Activated CD8-positive, alpha-beta memory T cell treated with anti-CD3 and anti-CD28 coated beads, Interleukin-2, amount 50 U/mL, for 24 hours (primary cell): ENCODE data around the gene NCKAP5.
"Not testable (repeated sequence)": the region's sequence is repeated elsewhere in the genome, so short reads cannot be mapped to it uniquely, and the experiment has no call there.

Experiments
- DNase-seq: peaks from one replicate; pipeline ENCODE4 v3.0.0-alpha.2; 2020; ENCODE audit errors: extremely low read depth

The NCKAP5 gene

DNA sequence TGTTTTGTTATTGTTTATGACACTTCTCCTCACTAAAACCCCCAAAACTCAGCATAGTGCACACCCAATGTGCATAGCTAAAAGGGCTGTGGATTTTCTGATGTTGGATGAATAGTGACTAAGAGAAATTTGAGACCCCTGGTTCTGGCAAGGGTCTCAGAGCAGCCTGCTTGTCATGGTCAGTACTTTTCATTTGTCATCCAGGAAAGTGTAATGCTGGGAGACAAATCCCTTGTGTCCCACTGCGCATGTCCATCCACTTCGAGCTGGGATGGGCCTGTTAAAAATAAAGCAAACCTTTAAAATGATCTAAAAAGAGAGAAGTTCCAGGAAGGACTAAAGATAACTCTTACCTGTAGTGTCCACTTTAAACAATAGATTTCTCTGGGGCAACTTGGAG is 851.3 kb downstream of the NCKAP5 start:
- no peak for DNase-seq

DNA sequence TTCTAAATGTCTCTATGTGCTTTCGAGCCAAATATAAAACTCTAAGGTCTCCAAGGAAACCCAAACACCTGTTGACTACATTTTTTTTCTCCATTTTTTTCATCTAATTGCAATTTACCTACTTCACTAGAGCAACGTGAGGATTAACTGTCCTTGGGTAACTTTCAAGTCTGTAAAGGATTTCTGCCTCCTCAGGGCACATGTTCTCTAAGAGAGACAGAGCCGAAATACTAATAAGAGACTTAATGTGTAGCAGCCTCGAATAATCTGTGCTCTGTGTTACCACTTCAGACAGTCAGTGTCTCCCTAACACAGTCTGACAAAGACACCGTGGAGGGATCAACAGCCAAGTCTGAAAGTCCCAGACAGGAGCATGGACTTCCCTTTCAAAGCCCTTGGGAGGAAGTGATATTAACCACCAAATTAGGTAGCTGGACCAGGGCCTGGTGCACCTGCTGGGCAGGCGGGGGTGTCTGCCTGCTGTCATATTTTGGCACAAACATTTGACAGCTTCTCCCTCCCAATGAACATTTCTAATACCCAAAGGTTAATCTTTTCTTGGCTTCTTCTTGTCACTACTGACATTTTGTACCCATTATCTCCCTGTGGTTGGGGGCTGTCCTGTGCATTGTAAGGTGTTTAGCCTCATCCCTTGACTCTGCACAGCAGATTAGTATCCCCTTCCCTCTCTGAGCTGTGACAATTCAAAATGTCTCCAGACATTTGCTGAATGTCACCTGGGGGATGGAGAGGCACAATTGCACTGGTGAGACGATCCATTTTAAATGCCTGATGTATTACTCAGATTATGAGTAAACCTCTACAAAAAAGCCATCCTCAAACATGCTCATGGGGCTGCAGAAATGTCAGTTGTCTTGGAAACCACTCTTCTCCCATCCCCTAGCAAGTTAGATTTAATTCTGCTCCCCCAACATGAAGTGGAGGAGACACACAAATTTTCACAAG is 852.6 kb downstream of the NCKAP5 start:
- no peak for DNase-seq

DNA sequence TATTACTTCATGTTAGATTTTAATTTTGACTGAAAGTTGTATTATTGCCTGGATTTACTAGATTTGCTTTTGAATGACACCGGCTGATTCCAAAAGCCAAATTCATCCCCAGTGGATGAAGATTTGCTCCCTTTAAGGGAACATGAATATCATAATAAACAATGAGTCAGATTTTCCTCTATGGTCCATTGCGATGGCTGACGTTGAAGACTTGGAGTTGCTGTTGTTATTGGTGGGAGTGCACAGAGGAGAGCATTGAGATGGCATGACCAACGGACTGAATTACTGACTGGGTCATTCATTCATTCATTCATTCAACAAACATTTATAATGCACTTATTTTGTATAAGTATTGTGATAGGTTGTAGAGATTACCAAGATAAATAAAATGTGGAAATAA is 864.9 kb downstream of the NCKAP5 start:
- DNase-seq, result no peak

DNA sequence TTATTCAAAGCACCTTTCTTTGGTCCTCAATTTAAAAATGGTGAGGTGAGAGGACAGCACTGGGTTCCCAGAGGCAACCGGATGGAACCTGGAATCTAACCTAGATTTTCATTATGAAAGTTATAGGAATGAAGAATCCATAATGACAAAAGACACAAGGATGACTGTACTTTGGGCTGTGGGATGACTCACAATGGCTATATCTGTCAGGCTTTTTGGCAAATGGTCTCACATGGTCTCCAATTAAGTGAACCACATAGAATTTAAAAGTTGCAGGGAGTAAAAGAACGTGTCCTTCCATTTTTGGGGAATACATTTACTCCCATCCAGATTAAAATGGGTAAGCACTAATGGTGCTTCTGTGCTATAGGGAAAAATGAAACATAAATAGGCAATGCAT is 866.5 kb downstream of the NCKAP5 start:
- DNase-seq, result no peak

DNA sequence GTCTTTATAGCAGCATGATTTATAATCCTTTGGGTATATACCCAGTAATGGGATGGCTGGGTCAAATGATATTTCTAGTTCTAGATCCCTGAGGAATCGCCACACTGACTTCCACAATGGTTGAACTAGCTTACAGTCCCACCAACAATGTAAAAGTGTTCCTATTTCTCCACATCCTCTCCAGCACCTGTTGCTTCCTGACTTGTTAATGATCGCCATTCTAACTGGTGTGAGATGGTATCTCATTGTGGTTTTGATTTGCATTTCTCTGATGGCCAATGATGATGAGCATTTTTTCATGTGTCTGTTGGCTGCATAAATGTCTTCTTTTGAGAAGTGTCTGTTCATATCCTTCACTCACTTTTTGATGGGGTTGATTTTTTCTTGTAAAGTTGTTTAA is 868.5 kb downstream of the NCKAP5 start:
- DNase-seq, result not testable (repeated sequence)

DNA sequence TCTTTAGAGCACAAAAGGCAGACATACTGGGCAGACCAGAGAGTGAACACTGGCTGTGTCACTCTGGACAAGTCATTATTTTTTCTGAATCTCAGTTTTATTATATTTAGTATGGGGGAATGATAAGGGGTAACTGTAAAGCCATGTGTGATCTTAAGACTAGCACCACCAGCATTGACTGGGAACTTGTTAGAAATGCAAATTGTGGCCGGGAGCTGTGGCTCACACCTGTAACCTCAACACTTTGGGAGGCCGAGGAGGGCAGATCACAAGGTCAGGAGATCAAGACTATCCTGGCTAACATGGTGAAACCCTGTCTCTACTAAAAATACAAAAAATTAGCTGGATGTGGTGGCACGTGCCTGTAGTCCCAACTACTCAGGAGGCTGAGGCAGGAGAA is 869.9 kb downstream of the NCKAP5 start:
- DNase-seq, result not testable (repeated sequence)

DNA sequence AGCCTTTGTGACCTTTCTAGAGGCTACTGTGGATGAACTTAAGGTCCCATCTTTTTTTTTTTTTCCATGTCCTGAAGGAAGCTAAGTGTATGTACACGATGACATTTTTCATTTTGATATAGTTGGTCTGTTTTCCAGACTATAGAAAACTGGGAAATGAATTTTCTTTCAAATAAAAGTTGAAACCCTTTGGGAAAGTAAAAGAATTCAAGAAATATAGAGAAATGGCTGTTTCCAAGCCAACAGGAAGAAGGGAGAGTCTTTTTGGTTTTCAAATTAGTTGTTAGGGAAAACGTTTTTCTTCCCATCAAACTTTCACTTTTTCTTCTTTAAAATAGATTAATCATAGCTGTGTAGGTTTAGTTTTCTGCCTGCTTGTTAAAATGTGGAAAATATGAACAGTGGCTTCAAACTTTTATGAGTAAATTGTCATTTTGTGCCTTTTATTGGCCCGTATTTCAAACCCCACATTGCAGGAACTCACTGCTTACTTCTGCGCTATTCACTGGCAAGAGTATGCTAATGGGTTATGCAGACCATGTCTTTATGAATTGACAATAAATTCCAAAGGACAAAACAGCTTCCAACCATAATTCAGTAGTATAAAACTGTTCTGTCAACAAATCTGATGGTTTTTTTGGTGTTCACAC is 870.6 kb downstream of the NCKAP5 start:
- DNase-seq, result no peak

DNA sequence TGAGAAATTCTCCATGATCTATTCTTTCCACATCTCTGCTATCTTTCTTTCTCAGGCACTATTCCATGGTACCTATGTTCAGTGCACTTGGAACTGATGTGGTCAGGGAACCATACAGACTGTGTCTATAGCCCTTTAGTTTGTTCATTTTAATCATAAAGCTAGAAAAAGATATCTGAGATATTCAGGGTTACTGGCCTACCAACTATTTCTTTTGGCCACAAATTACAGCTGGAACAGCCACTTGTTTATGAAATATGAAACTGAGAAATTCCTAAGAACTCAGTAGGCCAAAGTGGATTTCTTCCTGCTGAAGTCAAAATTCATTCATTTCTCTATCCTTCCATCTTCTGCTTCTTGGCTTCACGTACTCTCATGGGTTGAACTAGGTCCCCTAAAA is 875.4 kb downstream of the NCKAP5 start:
- no peak for DNase-seq

DNA sequence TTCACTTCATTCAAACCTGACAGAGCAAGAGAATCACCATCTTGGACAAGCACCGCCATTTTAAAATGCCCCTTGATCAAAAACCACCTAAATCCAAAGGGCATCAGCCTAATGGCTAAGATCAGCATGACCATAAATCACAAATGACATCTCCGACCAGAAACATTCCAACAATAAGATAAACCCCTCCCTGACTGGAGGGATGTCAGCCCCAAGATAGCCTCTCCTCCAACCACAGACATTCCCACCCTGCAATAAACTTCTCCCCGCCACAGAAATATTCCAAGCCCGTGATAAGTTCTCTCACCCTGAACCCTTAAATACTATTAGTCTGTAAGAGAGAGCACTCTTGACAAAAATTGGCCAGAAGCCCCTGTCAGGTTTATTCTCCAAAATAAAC is 876.7 kb downstream of the NCKAP5 start:
- DNase-seq, result no peak

DNA sequence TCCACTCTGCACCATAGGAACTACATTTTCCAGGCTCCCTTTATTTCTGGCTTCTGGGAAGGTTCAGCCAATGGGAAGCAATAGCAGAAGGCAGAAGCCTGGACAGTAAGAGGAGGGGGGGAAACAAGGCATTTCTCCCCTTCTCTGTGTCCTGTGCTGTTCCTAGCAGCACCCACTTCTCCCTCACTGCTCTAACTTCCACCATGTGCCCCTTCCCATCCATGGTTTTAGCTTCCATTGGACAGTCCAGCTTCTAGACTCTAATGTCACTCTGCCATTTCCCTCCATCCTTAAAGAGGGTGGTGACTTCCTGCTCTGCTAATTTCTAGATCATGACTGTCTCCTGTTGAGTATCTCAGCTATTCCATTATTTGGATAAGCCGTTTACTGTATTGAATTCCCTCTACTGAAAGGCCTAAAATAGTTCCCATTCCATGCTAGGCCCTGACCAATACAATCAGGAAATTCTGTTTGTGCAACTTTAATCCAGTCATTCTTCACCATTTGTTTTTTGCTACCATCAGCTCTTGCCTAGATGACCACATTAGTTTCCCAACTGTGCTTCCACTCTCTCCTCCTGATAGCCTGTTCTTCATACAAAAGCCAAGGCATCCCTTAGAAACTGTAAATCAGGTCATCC is 877.5 kb downstream of the NCKAP5 start:
- DNase-seq, result no peak

DNA sequence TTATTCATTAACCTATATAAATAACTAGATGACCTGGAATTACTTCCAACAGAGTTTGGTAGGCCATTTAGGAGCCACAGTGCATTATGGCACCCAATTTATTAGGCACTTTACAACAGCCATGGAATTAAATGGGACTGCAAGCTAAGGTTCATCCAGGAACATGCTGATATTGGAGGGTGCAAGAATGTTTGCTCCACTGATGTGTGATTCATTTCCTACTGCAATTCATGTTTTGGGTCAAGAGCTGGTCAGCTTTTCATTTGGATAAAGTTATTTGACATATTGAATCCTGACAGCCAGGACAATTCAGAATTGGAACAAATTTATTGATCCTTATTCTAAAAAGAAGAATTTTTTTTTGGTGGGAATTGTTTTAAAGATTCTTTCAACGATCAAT is 886.5 kb downstream of the NCKAP5 start:
- no peak for DNase-seq

DNA sequence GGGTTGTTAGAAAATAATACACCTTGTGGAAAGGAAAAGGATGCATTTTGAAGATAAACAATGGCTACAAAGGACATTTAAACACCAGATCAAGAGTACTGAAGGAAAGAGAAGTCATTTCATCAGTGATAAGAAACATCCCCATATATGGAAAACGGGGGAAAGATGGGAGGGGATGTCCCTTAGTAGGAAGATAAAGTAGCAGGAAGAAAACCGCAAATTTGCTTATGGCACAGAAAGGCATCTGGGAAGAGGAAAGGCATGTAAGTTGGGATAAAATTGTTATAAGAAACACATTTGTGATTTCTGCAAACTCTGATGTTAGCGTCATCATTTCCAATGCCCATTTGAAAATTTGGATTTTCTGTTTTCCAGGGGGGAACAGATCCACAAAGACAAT is 887.7 kb downstream of the NCKAP5 start:
- no peak for DNase-seq

DNA sequence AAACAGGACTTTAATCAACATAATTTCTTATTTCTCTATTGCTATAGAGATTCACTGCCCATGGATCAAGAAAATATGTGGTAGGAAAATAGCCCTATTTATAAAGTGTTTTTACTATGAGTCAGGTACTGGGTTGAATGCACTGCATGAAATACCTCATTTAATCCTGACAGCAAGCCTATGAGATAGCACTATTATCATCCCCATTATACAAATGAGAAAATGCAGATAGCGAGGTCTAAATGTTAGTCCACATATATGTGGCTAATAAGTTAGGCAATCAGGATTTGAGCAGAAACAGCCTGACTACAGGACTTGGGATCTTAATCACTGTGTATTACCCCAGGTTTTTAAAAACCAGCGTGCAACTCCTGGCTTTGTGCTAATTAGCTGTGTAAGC is 889.8 kb downstream of the NCKAP5 start:
- DNase-seq, result no peak

DNA sequence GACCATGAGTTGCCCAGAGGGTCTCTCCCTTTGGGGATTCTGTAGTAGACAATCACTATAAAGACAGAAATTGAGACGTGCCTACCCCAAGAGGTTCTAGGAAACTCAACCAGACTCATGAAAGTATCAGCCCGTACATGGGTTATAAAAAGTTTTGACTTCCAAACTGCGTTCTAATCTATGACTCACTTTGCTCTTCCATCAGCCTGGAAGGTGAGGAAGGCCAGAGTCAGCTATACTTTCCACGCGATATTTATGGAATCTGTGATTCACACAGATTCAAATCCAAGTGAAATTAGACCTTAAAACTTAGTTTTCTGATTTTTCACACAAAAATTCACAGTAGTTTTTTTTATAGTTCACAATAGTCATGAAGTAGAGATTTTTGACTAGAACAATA is 890.6 kb downstream of the NCKAP5 start:
- DNase-seq, result no peak

DNA sequence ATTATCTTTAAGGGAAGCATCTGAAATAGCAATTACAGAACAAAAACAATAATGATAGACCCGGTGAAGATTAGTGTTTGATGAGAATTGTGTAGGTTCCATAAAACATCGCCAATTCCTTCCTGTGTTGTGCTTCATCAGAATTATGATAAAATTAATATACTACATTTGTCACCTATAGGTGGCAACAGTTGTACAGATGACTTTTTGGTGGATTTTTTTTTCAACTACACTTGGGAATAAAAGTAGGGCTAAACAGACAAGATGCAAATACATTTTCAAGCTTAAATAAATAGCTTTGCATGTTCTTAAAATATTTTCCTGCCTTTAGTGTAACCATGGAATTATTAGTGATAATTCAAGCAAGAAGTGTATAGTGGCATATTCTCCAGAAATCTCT is 891.3 kb downstream of the NCKAP5 start:
- DNase-seq, result no peak

DNA sequence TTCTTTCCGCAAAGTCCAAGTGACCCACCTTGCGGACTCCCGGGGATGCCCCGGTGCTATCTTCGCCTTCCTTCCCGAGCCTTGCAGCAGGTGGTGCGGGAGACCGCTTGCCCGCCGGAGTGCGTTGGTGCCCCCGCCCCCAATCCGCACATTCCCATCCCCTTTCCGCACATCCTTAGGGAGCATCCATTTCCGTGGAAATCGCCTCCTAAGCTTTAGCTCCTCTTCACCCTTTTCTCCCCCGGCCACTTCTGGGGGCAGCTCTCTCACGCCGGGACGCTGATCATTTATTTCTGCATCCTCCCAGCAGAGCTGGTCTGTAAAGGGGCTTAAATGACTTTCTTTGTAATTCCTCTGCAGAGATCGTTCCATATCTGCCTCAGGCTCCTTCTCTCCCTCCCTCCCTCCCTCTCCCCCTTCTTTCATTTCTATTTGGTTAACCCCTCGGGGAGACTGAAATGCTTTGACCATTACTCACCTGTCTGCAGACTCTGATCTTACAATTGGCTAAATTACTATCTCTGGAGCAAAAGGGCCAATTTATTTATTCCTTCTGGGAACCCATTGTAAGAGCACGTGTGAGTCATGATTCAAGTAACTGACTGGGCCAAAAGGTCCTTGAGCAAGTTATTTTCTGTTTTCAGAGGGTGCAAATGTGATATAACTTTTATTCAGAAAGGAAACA is 897.0 kb downstream of the NCKAP5 start:
- no peak for DNase-seq

DNA sequence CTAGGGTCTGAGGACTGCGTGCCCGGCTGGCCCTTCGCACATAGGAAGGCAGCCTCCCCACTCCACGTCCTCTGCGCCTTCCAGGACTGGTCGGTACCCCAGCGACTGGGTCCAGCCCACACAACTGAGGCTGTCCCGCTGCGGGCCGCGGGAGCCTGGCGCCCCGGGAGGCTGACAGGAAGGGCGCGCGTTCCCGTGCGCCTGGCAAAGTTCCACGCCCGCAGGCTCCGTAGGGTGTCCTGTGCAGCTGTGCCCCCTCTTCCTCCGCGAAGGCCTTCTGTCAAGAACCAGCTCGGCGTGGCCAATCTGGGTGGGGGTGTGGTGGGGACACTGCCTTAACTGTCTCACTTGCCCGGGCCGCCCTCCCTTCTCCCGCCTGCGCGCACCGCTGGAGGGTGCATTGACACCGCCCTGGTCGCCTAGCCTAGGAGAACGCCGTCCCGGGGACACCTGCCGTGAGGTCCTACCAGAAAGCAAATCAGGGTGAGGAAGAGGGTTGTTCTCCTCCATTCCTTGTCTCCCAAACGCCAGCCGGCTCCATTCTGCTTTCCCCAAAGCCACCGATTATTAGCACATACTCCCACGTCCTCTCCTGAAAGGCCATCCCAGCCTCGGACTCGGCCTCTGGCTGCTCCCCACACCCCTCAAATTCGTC is 897.6 kb downstream of the NCKAP5 start:
- DNase-seq, result no peak

DNA sequence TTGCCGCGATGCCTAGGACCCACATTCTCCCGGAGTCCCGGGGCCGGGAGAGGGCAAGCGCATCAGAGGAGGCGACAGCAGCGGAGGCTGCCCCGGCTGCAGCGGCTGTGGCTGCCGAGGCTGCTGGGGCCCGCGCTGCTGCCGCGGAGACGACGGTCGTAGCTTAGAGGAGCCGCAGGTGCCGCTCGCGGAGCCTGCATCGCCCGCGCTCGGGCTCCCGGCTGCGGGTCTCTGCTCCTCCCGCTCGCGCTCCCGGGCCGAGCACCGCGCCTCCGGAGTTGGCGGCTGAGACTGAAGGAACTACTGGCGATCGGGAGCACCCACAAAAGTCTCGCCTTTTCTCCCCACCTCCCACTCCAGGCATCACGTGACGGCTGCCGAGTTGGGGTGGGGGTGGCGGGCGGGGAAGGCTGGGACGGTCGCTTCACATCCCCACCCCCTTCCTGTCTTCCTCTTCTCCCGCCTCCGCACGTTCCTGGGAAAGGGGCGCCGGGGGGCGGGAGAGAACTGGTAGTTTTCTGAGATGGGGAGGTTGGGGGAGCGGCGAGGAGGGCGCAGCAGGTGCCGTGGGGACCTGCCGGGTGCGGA is 898.3 kb downstream of the NCKAP5 start, which contains the start of gene LYPD1:
TSS of gene LYPD1 (minus strand) at position 298 of the 588 bp plus-strand sequence. CDS start at position 25, 273 bp downstream.
- no peak for DNase-seq

DNA sequence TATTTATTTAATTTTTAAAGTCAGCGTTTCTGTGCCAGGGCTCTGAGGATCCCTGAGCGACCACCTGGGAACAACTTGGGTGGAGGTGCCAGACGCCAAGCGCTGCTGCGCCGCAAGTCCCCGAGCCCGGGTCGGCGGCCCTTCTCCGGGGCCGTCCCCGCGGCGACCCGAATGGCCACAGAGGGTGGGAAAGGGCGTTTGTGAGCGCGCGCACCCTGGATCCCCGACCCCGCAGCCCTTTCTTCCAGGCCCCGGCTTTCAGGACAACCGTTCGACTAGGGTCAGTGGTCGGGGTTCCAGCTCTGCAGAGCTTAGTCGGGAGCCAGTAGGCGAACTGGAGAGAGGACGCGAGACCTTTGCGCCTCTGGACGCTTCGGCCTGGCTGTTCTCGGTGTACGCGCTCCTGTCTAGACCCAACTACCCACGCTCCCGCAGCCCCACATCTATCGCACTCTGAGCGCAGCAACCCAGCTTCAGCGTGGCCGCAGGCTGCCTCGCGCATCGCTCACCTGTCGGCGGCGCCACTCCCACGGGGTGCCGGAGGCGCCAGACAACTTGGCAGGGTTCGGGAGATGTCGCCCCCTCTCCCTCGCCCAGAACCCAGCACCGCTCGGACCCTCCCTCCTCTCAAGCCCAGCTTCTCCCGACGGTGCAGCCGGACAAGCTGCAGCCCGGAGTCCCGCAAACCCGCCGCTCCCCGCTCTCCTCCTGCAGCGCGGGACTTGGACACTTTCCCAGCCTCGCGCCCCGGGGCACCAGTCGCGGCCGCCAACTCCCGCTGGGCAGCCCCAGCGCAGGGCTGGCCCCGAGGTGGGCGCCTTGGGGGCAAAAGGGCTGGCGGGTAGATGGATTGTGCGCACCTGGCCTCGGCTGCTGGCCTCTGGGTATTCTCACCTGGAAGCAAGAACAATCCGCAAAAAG is 899.0 kb downstream of the NCKAP5 start:
- DNase-seq, result no peak
